Keratinocyte (primary cell): ENCODE measurements around the gene HOMER2.

Experiments used
- EZH2 ChIP-seq: IDR thresholded peaks from one replicate; pipeline ENCODE4 v1.6.1; 2012; ENCODE audit warnings: inconsistent platforms, mild to moderate bottlenecking, low read length, moderate library complexity
- TF ChIP-seq, protein P1 (sequence below), 3 experiments: IDR thresholded peaks in 1 of 3; conservative IDR thresholded peaks in 1 of 3; optimal IDR thresholded peaks in 1 of 3; 2 replicates in 2 of 3; 3 replicates in 1 of 3; pipeline versions ENCODE3 to v1.5.1; 2011; ENCODE audit warnings: low read length in 3 of 3, mild to moderate bottlenecking in 3 of 3, moderate library complexity in 2 of 3, control low read depth in 1 of 3, inconsistent platforms in 1 of 3; ENCODE audit not compliant: insufficient read depth in 2 of 3; ENCODE audit errors: extremely low read depth in 1 of 3

- TF ChIP-seq, protein P1, sequence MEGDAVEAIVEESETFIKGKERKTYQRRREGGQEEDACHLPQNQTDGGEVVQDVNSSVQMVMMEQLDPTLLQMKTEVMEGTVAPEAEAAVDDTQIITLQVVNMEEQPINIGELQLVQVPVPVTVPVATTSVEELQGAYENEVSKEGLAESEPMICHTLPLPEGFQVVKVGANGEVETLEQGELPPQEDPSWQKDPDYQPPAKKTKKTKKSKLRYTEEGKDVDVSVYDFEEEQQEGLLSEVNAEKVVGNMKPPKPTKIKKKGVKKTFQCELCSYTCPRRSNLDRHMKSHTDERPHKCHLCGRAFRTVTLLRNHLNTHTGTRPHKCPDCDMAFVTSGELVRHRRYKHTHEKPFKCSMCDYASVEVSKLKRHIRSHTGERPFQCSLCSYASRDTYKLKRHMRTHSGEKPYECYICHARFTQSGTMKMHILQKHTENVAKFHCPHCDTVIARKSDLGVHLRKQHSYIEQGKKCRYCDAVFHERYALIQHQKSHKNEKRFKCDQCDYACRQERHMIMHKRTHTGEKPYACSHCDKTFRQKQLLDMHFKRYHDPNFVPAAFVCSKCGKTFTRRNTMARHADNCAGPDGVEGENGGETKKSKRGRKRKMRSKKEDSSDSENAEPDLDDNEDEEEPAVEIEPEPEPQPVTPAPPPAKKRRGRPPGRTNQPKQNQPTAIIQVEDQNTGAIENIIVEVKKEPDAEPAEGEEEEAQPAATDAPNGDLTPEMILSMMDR (optimal IDR thresholded peaks at IDR 0.05 in 1 of 3, IDR thresholded peaks at IDR 0.05 in 1 of 3, conservative IDR thresholded peaks at IDR 0.05 in 1 of 3; ENCODE audit: extremely low read depth in 1 of 3, insufficient read depth in 2 of 3, low read length in 3 of 3) = no peak
- no peak for TF ChIP-seq EZH2
Measured at GRCh38 chr15:82830427-82831173, 121.9 kb downstream of the HOMER2 start.
